A549 (cell line): ENCODE measurements around the gene ZNF692.

Source experiments
- BHLHE40 ChIP-seq: IDR thresholded peaks from 2 replicates; pipeline ENCODE4 v1.6.1; 2012; ENCODE audit warnings: low read depth, low read length, inconsistent platforms
- CTCF ChIP-seq: fragments of >200 bp; sonication (Bioruptor Twin); formaldehyde crosslinking; IDR thresholded peaks from 3 replicates; pipeline ENCODE4 v1.5.1; 2016
- EP300 ChIP-seq, 2 experiments: fragments of >200 bp; sonication (Bioruptor Twin); formaldehyde crosslinking; IDR thresholded peaks; 2 replicates in 1 of 2; 3 replicates in 1 of 2; pipeline ENCODE4 v1.6.1; 2016 to 2017
- HDAC2 ChIP-seq: fragments of 200-600 bp; sonication (generic); IDR thresholded peaks from 2 replicates; pipeline ENCODE4 v1.6.1; 2016
- HMGXB4 ChIP-seq: fragments of 250-450 bp; sonication (Bioruptor Pico); IDR thresholded peaks from 2 replicates; pipeline ENCODE4 v1.5.0; 2021; ENCODE audit warnings: mild to moderate bottlenecking, moderate library complexity, borderline replicate concordance
- MAX ChIP-seq: IDR thresholded peaks from 2 replicates; pipeline ENCODE4 v1.6.1; 2012
- NR3C1 ChIP-seq: fragments of >200 bp; sonication (Bioruptor Twin); formaldehyde crosslinking; IDR thresholded peaks from 3 replicates; pipeline ENCODE4 v1.6.1; 2017
- POLR2A ChIP-seq: IDR thresholded peaks from 2 replicates; pipeline ENCODE4 v1.6.1; 2012; ENCODE audit warnings: mild to moderate bottlenecking, low read length
- RAD21 ChIP-seq, 2 experiments: fragments of >200 bp in 1 of 2; sonication (Bioruptor Twin) in 1 of 2; formaldehyde crosslinking in 1 of 2; IDR thresholded peaks in 1 of 2; conservative IDR thresholded peaks in 1 of 2; 2 replicates in 1 of 2; 3 replicates in 1 of 2; pipeline ENCODE4 v1.6.1; 2012 to 2018; ENCODE audit warnings: inconsistent platforms in 1 of 2
- RCOR1 ChIP-seq: fragments of 150-350 bp; IDR thresholded peaks from 2 replicates; pipeline ENCODE4 v1.6.1; 2014; ENCODE audit warnings: antibody characterized with exemption, low read length, low read depth
- REST ChIP-seq: fragments of 200-600 bp; sonication (generic); IDR thresholded peaks from 2 replicates; pipeline ENCODE4 v1.6.1; 2016; ENCODE audit warnings: antibody characterized with exemption, mild to moderate bottlenecking, moderate library complexity
- SMC3 ChIP-seq: fragments of >200 bp; sonication (Bioruptor Twin); formaldehyde crosslinking; IDR thresholded peaks from 3 replicates; pipeline ENCODE4 v1.6.1; 2018; ENCODE audit warnings: inconsistent platforms
- TF ChIP-seq, protein P1 (sequence below): IDR thresholded peaks from 2 replicates; pipeline ENCODE4 v1.6.1; 2012; ENCODE audit warnings: low read depth, borderline replicate concordance

GRCh38 chr1:248873993-248874533 lies 15.2 kb upstream of the ZNF692 start:
- TF ChIP-seq BHLHE40 = no peak
- no peak for TF ChIP-seq CTCF
- TF ChIP-seq EP300 (IDR thresholded peaks at IDR 0.05) = no peak
- TF ChIP-seq MAX = no peak
- no peak for TF ChIP-seq HDAC2
- no peak for TF ChIP-seq RAD21 (conservative IDR thresholded peaks at IDR 0.05 in 1 of 2, IDR thresholded peaks at IDR 0.05 in 1 of 2)
- no peak for TF ChIP-seq REST
- TF ChIP-seq RCOR1 = no peak
- TF ChIP-seq, protein P1, sequence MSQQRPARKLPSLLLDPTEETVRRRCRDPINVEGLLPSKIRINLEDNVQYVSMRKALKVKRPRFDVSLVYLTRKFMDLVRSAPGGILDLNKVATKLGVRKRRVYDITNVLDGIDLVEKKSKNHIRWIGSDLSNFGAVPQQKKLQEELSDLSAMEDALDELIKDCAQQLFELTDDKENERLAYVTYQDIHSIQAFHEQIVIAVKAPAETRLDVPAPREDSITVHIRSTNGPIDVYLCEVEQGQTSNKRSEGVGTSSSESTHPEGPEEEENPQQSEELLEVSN = no peak
- 0 out of 3 replicates have a peak, but pooled peaks have one; percentile 8 for TF ChIP-seq SMC3
- no peak for TF ChIP-seq NR3C1
- TF ChIP-seq POLR2A = no peak
- TF ChIP-seq HMGXB4 (CRISPR knock-in tag) = no peak
